ENCODE measurements around the gene GABRA5.

DNA sequence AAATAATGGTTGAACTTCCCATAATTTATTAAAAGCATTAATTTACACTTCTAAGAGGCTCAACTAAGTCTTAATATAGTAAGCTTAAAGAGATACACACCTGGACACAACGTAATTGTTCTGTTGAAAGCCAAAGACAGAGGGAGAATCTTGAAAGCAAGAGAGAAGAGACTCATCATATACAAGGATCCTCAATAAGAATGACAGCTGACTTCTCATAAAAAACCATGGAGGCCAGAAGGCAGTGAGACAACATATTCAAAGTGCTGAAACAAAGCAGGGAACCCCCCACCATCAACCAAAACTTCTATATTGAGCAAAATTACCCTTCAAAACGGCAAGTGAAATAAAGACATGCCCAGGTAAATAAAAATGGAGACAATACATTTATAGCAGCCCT is 87.5 kb downstream of the GABRA5 start:
- TF ChIP-seq, protein P1, sequence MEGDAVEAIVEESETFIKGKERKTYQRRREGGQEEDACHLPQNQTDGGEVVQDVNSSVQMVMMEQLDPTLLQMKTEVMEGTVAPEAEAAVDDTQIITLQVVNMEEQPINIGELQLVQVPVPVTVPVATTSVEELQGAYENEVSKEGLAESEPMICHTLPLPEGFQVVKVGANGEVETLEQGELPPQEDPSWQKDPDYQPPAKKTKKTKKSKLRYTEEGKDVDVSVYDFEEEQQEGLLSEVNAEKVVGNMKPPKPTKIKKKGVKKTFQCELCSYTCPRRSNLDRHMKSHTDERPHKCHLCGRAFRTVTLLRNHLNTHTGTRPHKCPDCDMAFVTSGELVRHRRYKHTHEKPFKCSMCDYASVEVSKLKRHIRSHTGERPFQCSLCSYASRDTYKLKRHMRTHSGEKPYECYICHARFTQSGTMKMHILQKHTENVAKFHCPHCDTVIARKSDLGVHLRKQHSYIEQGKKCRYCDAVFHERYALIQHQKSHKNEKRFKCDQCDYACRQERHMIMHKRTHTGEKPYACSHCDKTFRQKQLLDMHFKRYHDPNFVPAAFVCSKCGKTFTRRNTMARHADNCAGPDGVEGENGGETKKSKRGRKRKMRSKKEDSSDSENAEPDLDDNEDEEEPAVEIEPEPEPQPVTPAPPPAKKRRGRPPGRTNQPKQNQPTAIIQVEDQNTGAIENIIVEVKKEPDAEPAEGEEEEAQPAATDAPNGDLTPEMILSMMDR (IDR thresholded peaks at IDR 0.05) = no peak
- no peak for TF ChIP-seq EZH2 (IDR thresholded peaks at IDR 0.05; ENCODE audit: borderline replicate concordance, insufficient read depth, low read depth, low read length, poor library complexity, severe bottlenecking)

Data from B cell (primary cell).